ENCODE measurements around the gene BYSL. TPM values are rescaled to one million over a fixed set of nuclear protein-coding genes. Genes with fewer than 3 reads are reported as not detected.

Gene BYSL
- polyA plus RNA-seq, 1 of the 3 experiments (the other 2 are of a cell fraction) = 56.0 TPM

GRCh38 chr6:41884957-41885356 is 36.3 kb upstream of the BYSL start (continued):
- no peak for TF ChIP-seq RXRA (IDR thresholded peaks at IDR 0.05; ENCODE audit: borderline replicate concordance, low read depth)
- no peak for TF ChIP-seq ZBTB33 (IDR thresholded peaks at IDR 0.05; ENCODE audit: borderline replicate concordance, low read depth)
- no peak for TF ChIP-seq TCF12 (IDR thresholded peaks at IDR 0.05)
- no peak for TF ChIP-seq MXI1 (IDR thresholded peaks at IDR 0.05; ENCODE audit: low read depth, low read length)
- no peak for TF ChIP-seq YY1 (IDR thresholded peaks at IDR 0.05; ENCODE audit: low read depth)
- no peak for TF ChIP-seq SIN3A (IDR thresholded peaks at IDR 0.05; ENCODE audit: borderline replicate concordance, low read depth, low read length)

- Histone ChIP-seq H3K4me1 (ENCODE audit: control insufficient read depth in 1 of 2, insufficient read depth in 2 of 2, low read depth in 1 of 2, low read length in 1 of 2) (peaks cover 0 to 4% of the 10 kb centered on the region in 2 experiments; a peak in 1 of 4 replicates), H3K9me2 (no peaks in the 10 kb centered on the region), H3K4me3 (ENCODE audit: low read depth in 2 of 2, low read length in 1 of 2) (no peak overlapping the region), H3K9me3 (no peaks in the 10 kb centered on the region), H3K4me2 (no peak overlapping the region), H3K27ac (ENCODE audit: low read depth in 2 of 2, low read length in 1 of 2) (no peak overlapping the region), H4K20me1 (ENCODE audit: insufficient read depth) (no peaks in the 10 kb centered on the region), H3K27me3 (ENCODE audit: insufficient read depth) (no peaks in the 10 kb centered on the region), H3K79me2 (ENCODE audit: insufficient read depth) (no peaks in the 10 kb centered on the region), H3K9ac (no peak overlapping the region), H3K36me3 (replicated peaks in 1 of 2; ENCODE audit: control insufficient read depth in 1 of 2, insufficient read depth in 2 of 2, low read length in 1 of 2) (peaks cover 0 to under 1% of the 10 kb centered on the region in 2 experiments), H3F3A (replicated peaks; ENCODE audit: insufficient read depth) (no peaks in the 10 kb centered on the region), H2AFZ (ENCODE audit: low read depth) (no peak overlapping the region)
- TF ChIP-seq ELF1 (IDR thresholded peaks at IDR 0.05) (no peak), USF1 (IDR thresholded peaks at IDR 0.05; ENCODE audit: borderline replicate concordance, low read depth) (no peak), RAD21 (IDR thresholded peaks at IDR 0.05; ENCODE audit: low read length) (no peak), PBX3 (IDR thresholded peaks at IDR 0.05) (no peak), GATA2 (CRISPR knock-in tag; IDR thresholded peaks at IDR 0.05) (no peak)
- 98% methylated on average over 1 of the region's 1 CpG for WGBS (ENCODE audit: low lambda C conversion rate)
- CTCF ChIA-PET = interaction anchor here (1.7 kb wide), 1 partner anchor 39 kb away, joined by 4 read pairs; no protein-coding TSS in a partner anchor
- POLR2A ChIA-PET = no interaction called here
- no peak for DNase-seq
Measured at GRCh38 chr6:41885930-41886329, 35.4 kb upstream of the BYSL start.

- POLR2A ChIA-PET = no interaction called here
- Histone ChIP-seq H2AFZ (ENCODE audit: low read depth) (no peak overlapping the region), H3K27ac (ENCODE audit: low read depth in 2 of 2, low read length in 1 of 2) (no peak overlapping the region)
Measured at GRCh38 chr6:41887331-41887751, 34.0 kb upstream of the BYSL start.

More at GRCh38 chr6:41887331-41887751, 34.0 kb upstream of the BYSL start:
- Histone ChIP-seq H3K9me2 (no peaks in the 10 kb centered on the region), H3K4me1 (ENCODE audit: control insufficient read depth in 1 of 2, insufficient read depth in 2 of 2, low read depth in 1 of 2, low read length in 1 of 2) (peaks cover 0 to 4% of the 10 kb centered on the region in 2 experiments; a peak in 2 of 4 replicates), H3K27me3 (ENCODE audit: insufficient read depth) (no peaks in the 10 kb centered on the region), H3F3A (replicated peaks; ENCODE audit: insufficient read depth) (no peaks in the 10 kb centered on the region), H4K20me1 (ENCODE audit: insufficient read depth) (no peaks in the 10 kb centered on the region), H3K79me2 (ENCODE audit: insufficient read depth) (no peaks in the 10 kb centered on the region), H3K4me3 (ENCODE audit: low read depth in 2 of 2, low read length in 1 of 2) (no peak overlapping the region), H3K4me2 (no peak overlapping the region), H3K9ac (no peak overlapping the region), H3K9me3 (no peaks in the 10 kb centered on the region), H3K36me3 (replicated peaks in 1 of 2; ENCODE audit: control insufficient read depth in 1 of 2, insufficient read depth in 2 of 2, low read length in 1 of 2) (peaks cover 0 to 2% of the 10 kb centered on the region in 2 experiments)
- CTCF ChIA-PET = interaction anchor here (0.6 to 1.6 kb wide), 5 partner anchors 16 to 100 kb away, joined by 3 to 5 read pairs (median 3); partner anchors contain the start of gene TOMM6
- no peak for DNase-seq
- no peak for TF ChIP-seq ELF1 (IDR thresholded peaks at IDR 0.05)
- no peak for TF ChIP-seq CTCF (IDR thresholded peaks at IDR 0.05)
- no peak for TF ChIP-seq CHD2 (IDR thresholded peaks at IDR 0.05; ENCODE audit: low read length, partially characterized antibody)
- 70% methylated on average over 4 of the region's 4 CpGs for WGBS (ENCODE audit: low lambda C conversion rate)

Measured in SK-N-SH (cell line).